BLaER1 treated with 17β-estradiol and CSF1 and Interleukin-3, amounts not matched to agents 10 nM and 100 nM (cell line): ENCODE measurements around the gene DGKD.
A peak's percentile ranks its signal among the peaks of the same experiment; 100 is the strongest.

Source experiments
- H3K27ac ChIP-seq, 11 experiments: shearing (Covaris generic); formaldehyde crosslinking; 2 replicates each; pipeline ENCODE4 v1.8.1; 2022
- H3K27me3 ChIP-seq, 11 experiments: shearing (Covaris generic); formaldehyde crosslinking; 2 replicates each; pipeline ENCODE4 v1.8.1; 2022
- H3K36me3 ChIP-seq, 11 experiments: shearing (Covaris generic); formaldehyde crosslinking; 2 replicates each; pipeline ENCODE4 v1.8.1; 2022
- H3K4me1 ChIP-seq, 10 experiments: shearing (Covaris generic); formaldehyde crosslinking; 2 replicates each; pipeline ENCODE4 v1.8.1; 2022
- H3K4me2 ChIP-seq, 11 experiments: shearing (Covaris generic); formaldehyde crosslinking; 2 replicates each; pipeline ENCODE4 v1.8.1; 2022
- H3K4me3 ChIP-seq, 10 experiments: shearing (Covaris generic); formaldehyde crosslinking; 2 replicates each; pipeline ENCODE4 v1.8.1; 2022
- H3K9ac ChIP-seq, 11 experiments: shearing (Covaris generic); formaldehyde crosslinking; 2 replicates each; pipeline ENCODE4 v1.8.1; 2022
- H3K9me3 ChIP-seq, 11 experiments: shearing (Covaris generic); formaldehyde crosslinking; replicated peaks in 1 of 11; 2 replicates each; pipeline ENCODE4 v1.8.1; 2022
- H4K20me1 ChIP-seq, 11 experiments: shearing (Covaris generic); formaldehyde crosslinking; 2 replicates each; pipeline ENCODE4 v1.8.1; 2022
- Cebpa-rat ChIP-seq, 11 experiments: shearing (Covaris generic); IDR thresholded peaks; 2 replicates each; pipeline ENCODE4 v1.8.1; 2022

Gene DGKD

DNA sequence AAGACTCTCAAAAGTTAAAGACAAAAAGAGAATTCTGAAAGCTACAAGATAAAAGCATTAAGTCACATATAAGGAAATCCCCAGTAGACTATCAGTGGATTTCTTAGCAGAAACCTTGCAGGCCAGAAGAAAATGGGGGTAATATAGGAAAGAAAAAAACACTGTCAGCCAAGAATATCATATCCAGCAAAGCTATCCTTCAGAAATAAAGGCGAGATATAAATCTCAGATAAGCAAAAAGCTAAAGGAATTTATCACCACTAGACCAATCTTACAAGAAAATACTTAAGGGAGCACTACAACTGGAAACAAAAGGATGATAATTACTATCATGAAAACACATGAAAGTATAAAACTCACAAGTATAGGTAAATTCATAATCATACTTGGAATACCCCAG, 149.2 kb downstream of the DGKD start:
- Histone ChIP-seq H3K9me3 (peaks cover 22 to 39% (median 33%) of the 10 kb centered on the region in 11 experiments), H3K27ac (no peak overlapping the region), H3K9ac (no peak overlapping the region), H3K36me3 (peaks cover 18 to 72% (median 31%) of the 10 kb centered on the region in 11 experiments; a peak in 20 of 22 replicates), H3K27me3 (no peaks in the 10 kb centered on the region), H3K4me3 (no peak overlapping the region), H4K20me1 (no peaks in the 10 kb centered on the region), H3K4me2 (no peak overlapping the region), H3K4me1 (peaks cover 0 to 26% (median 0%) of the 10 kb centered on the region in 10 experiments; a peak in 5 of 20 replicates)
- no peak for TF ChIP-seq Cebpa-rat (IDR thresholded peaks at IDR 0.05)

DNA sequence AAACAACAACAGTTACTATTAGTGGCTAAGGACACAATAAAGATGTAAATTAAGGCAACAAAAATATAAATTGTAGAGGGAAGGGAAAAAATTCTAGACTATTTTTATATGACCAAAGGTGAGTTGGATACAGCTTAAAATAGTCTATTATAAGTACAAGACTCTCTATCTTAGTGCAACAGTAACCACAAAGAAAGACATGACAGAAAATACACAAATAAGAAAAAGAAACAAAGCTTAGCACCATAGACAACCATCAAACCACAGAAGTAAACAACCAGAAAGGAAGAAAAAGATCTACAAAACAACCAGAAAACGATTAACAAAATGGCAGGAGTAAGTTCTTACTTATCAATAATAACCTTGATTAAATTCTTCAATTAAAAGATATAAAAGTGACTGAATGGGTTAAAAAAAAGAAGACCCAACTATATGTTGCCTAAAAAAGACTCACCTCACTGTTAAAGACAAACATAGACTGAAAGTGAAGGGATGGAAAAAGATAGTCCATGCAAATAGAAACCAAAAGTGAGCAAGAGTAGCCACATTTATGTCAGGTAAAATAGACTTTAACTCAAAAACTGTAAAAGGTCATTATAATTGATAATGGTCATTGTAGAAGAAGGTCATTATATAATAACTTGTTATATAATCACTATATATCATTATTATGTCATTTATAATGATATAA, 149.8 kb downstream of the DGKD start:
- H3K9ac ChIP-seq: no peak overlapping the region
- H3K27ac ChIP-seq: no peak overlapping the region
- H3K9me3 ChIP-seq: peaks cover 22 to 39% (median 33%) of the 10 kb centered on the region in 11 experiments
- TF ChIP-seq Cebpa-rat (IDR thresholded peaks at IDR 0.05): no peak
- H4K20me1 ChIP-seq: no peaks in the 10 kb centered on the region
- no peaks in the 10 kb centered on the region for H3K27me3 ChIP-seq
- peaks cover 18 to 71% (median 31%) of the 10 kb centered on the region in 11 experiments; a peak in 20 of 22 replicates for H3K36me3 ChIP-seq
- no peak overlapping the region for H3K4me3 ChIP-seq
- peaks cover 0 to 26% (median 0%) of the 10 kb centered on the region in 10 experiments; a peak in 5 of 20 replicates for H3K4me1 ChIP-seq
- no peak overlapping the region for H3K4me2 ChIP-seq

DNA sequence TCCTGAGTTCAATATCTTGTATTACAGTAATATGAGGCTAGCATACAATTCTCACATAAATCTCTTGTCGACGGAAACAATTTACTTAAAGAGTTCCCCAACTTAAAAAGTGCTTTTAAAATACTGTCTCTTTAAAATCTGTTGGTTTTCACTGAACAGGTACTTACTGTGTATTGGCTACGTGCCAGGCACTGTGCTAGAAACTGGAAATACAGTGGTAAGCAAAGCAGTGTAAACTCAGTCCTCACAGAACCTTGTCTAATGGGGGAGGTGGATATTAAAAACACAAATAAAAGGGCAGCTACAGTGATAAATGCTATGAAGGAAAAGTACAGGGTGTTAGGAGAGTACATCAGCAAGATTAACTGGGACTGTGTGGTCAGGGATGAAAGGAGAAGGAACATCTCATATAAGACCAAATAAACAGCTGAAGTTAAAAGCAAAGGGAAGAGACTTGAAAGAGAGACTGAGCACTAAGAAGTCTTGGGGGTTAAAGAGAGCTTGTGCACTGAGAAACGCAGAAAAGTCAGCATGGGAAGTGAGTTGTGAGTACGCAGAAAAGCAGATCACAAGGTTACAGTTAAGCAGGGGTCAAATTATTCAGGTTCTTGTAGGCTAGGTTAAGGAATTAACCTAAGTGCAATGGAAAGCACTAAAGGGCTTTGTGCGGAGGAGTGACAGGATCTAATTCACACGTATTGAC, 159.8 kb downstream of the DGKD start:
- H3K36me3 ChIP-seq: peaks cover 0 to 63% (median 0%) of the 10 kb centered on the region in 11 experiments; a peak in 9 of 22 replicates
- no peak for TF ChIP-seq Cebpa-rat (IDR thresholded peaks at IDR 0.05)
- H3K9me3 ChIP-seq: peaks cover 0 to 7% (median 0%) of the 10 kb centered on the region in 11 experiments; a peak in 2 of 22 replicates
- H3K4me1 ChIP-seq: no peaks in the 10 kb centered on the region
- H3K4me3 ChIP-seq: no peak overlapping the region
- no peak overlapping the region for H3K4me2 ChIP-seq
- no peaks in the 10 kb centered on the region for H3K27me3 ChIP-seq
- no peak overlapping the region for H3K27ac ChIP-seq
- H3K9ac ChIP-seq: no peak overlapping the region
- H4K20me1 ChIP-seq: no peaks in the 10 kb centered on the region

DNA sequence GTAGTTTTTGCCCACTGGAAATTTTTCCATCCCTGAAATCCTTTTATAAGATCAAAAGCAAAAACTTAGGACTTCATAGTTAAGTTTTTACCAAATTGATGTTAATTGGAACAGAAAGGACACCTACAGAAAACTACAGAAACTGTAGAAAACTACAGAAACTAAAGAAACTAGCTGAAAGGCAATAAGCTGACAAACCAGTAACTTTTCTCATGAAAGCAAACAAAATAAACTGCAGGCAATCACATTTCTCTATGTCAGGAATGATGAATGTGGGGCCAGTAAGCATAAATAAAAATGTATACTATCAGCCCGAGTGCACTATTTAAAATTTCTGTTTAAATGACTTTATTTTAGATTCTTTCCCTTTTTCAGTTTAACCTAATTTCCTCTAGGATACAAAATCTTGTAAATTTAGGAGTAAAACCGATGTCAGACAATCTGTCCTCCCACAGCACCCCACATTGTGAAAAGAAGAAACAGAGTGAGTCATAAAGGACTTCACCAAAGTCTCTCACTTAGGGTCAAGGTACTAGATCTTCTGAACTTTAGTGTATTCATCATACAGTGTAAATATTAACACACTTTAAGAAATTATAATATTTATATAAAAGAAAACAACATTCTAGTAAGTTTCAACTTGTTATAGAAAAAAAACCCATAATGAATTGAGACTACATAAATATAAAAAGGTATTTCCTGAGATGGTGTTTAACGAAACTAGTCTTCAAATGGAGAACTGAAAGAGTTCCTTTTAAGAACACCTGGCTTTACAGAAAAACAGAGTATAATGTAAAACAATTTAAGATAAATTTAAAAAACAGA, 165.7 kb downstream of the DGKD start:
- Histone ChIP-seq H3K36me3 (peaks cover 0 to 81% (median 8%) of the 10 kb centered on the region in 11 experiments; a peak in 11 of 22 replicates), H3K4me2 (peak overlapping the region in 3 of 11 experiments; percentile 2 to 9 (median 9); a peak in 4 of 22 replicates), H3K27me3 (no peaks in the 10 kb centered on the region), H4K20me1 (no peaks in the 10 kb centered on the region), H3K4me1 (peaks cover 0 to 14% (median 5%) of the 10 kb centered on the region in 10 experiments; a peak in 8 of 20 replicates), H3K4me3 (no peak overlapping the region), H3K9ac (no peak overlapping the region), H3K27ac (no peak overlapping the region), H3K9me3 (peaks cover 0 to 7% (median 0%) of the 10 kb centered on the region in 11 experiments; a peak in 2 of 22 replicates)
- no peak for TF ChIP-seq Cebpa-rat (IDR thresholded peaks at IDR 0.05)
